Measurements from ENCODE around the gene POPDC2. TPM values are rescaled to one million over a fixed set of nuclear protein-coding genes. Genes with fewer than 3 reads are reported as not detected.
A peak's percentile ranks its signal among the peaks of the same experiment; 100 is the strongest.

Gene POPDC2
- total RNA-seq, 1 donor from 2014 or later: 1.4 TPM

DNA sequence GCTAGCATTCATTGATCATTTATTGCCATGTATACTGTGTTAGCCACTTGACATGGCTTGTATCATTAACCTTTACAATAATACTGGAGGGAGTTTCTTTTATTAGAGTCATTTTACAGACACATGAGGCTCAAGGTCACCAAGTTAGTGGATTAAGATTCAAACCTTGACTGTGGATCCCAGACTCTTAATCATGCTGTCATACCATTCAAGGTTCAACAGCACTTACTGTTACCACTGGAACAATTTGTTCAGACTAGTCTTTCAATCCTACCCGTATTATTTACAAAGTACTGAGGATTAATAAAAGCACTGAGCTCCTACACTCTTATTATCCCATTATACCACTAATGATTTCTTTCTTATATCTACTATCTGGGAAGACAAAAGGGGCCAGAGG, 15.6 kb upstream of the POPDC2 start:
- no peaks in the 10 kb centered on the region for H3K27me3 Mint-ChIP-seq (ENCODE audit: unreplicated experiment)
- H3K4me1 Mint-ChIP-seq (ENCODE audit: low read depth, unreplicated experiment): peaks cover 6% of the 10 kb centered on the region
- H3K27ac Mint-ChIP-seq (ENCODE audit: unreplicated experiment): peak overlapping the region; percentile 90
- H3K4me3 Mint-ChIP-seq (ENCODE audit: unreplicated experiment): peak overlapping the region; percentile 88
- DNase-seq: no peak
- TF ChIP-seq, protein P1, sequence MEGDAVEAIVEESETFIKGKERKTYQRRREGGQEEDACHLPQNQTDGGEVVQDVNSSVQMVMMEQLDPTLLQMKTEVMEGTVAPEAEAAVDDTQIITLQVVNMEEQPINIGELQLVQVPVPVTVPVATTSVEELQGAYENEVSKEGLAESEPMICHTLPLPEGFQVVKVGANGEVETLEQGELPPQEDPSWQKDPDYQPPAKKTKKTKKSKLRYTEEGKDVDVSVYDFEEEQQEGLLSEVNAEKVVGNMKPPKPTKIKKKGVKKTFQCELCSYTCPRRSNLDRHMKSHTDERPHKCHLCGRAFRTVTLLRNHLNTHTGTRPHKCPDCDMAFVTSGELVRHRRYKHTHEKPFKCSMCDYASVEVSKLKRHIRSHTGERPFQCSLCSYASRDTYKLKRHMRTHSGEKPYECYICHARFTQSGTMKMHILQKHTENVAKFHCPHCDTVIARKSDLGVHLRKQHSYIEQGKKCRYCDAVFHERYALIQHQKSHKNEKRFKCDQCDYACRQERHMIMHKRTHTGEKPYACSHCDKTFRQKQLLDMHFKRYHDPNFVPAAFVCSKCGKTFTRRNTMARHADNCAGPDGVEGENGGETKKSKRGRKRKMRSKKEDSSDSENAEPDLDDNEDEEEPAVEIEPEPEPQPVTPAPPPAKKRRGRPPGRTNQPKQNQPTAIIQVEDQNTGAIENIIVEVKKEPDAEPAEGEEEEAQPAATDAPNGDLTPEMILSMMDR (IDR thresholded peaks at IDR 0.05; ENCODE audit: partially characterized antibody, unreplicated experiment): no peak
- no peaks in the 10 kb centered on the region for H3K36me3 Mint-ChIP-seq (ENCODE audit: unreplicated experiment)
- H3K9me3 Mint-ChIP-seq (ENCODE audit: unreplicated experiment): peaks cover 5% of the 10 kb centered on the region

DNA sequence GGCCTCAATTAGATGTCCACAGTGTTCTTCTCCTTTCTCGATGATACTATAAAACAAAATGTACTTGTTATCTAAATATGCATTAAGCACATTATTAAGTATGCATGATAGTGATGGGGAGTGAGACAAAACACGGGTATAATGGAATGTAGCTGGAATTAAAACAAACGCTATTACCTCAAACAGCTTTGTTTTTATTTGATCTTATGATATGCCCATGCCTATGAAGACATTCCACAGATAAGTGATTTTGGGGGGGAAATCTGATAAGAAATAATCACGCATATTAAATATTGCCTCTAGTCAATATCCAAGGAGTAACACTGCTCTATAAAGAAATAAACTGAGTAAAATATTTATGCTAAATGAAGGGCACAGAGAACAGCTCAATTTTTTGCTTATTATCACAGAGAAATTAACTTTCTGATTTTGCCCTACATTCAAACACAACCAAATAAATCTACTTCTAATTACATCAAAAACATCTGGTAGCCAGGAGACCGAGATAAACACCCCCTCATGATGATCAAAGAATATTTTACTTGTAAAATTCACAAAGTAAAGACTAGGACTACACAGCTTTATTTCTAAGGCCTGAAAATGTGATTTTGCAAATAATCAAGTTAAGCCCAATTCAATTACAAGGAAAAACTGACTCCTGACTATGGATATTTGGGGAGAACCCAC, 14.9 kb upstream of the POPDC2 start:
- Mint-ChIP-seq H3K27ac (ENCODE audit: unreplicated experiment) (peak overlapping the region; percentile 18), H3K36me3 (ENCODE audit: unreplicated experiment) (no peaks in the 10 kb centered on the region), H3K9me3 (ENCODE audit: unreplicated experiment) (peaks cover 5% of the 10 kb centered on the region), H3K27me3 (ENCODE audit: unreplicated experiment) (no peaks in the 10 kb centered on the region), H3K4me3 (ENCODE audit: unreplicated experiment) (peak overlapping the region; percentile 88), H3K4me1 (ENCODE audit: low read depth, unreplicated experiment) (peaks cover 6% of the 10 kb centered on the region)
- TF ChIP-seq, protein P1 (IDR thresholded peaks at IDR 0.05; ENCODE audit: partially characterized antibody, unreplicated experiment): no peak
- DNase-seq: no peak

DNA sequence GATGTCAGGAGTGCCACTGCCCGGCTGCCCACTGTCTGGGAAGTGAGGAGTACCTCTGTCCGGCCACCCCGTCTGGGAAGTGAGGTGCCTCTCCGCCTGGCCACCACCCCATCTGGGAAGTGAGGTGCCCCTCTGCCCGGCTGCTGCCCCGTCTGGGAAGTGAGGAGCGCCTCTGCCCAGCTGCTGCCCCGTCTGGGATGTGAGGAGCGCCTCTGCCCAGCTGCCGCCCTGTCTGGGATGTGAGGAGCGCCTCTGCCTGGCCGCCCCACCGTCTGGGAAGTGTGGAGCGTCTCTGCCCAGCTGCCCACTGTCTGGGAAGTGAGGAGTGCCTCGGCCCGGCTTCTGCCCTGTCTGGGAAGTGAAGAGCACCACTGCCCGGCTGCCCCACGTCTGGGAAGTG, 13.5 kb upstream of the POPDC2 start:
- H3K4me1 Mint-ChIP-seq (ENCODE audit: low read depth, unreplicated experiment): peaks cover 6% of the 10 kb centered on the region
- no peaks in the 10 kb centered on the region for H3K27me3 Mint-ChIP-seq (ENCODE audit: unreplicated experiment)
- TF ChIP-seq, protein P1 (IDR thresholded peaks at IDR 0.05; ENCODE audit: partially characterized antibody, unreplicated experiment): no peak
- no peak overlapping the region for H3K27ac Mint-ChIP-seq (ENCODE audit: unreplicated experiment)
- H3K36me3 Mint-ChIP-seq (ENCODE audit: unreplicated experiment): no peaks in the 10 kb centered on the region
- DNase-seq: no peak
- peaks cover 5% of the 10 kb centered on the region for H3K9me3 Mint-ChIP-seq (ENCODE audit: unreplicated experiment)
- H3K4me3 Mint-ChIP-seq (ENCODE audit: unreplicated experiment): no peak overlapping the region

DNA sequence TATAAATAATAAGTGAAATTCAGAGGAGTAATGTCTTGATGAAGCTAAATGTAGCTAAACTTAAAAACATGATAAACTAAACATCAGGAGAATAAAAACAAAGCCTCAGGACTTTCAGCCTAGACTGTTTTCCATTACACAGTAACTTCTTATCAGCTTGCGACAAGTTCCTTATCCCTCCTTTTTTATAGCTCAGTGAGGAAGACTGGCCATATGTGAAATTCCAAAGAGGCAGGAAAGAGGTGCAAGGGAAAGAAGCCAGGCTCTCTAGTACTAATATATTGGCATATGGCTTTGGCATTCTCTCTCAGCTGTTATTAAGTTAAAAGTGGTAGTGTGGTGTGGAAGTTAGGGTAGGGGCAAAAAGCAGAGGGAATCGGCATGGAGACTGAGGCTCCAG, 12.4 kb upstream of the POPDC2 start:
- TF ChIP-seq, protein P1 (IDR thresholded peaks at IDR 0.05; ENCODE audit: partially characterized antibody, unreplicated experiment): no peak
- Mint-ChIP-seq H3K36me3 (ENCODE audit: unreplicated experiment) (no peaks in the 10 kb centered on the region), H3K27ac (ENCODE audit: unreplicated experiment) (no peak overlapping the region)

DNA sequence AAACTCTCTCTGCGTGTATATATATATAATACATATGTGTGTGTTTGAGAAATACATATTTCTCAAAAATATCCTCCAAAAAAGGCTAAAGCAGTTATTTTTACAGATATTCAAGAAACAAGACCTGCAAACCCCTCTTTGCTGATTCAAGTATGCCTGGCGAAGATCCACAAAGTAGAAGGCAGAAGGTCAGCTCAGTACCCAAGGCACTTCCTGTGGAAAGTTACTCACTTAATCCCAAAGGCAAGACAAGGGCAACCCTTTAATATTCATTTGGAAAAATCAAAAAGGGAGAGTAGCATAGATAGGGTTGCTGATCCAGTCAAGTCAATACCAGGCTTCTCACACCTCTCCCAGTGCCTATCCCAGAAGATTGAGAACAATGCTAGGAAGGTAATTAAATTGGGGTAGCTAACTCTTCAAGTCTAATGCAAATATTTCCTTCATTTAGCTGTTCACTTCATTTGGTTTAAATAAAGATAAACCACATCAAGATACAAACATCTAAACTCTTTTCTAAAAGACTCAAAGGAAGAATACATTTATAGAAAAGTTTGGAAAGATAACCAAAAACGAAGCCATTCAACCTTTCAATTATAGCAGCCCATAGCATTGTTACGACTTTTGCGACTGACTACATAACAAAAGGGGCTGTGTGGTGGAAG, 9.6 kb upstream of the POPDC2 start:
- no peaks in the 10 kb centered on the region for H3K36me3 Mint-ChIP-seq (ENCODE audit: unreplicated experiment)

More for the DNA sequence above, 12.4 kb upstream of the POPDC2 start:
- Mint-ChIP-seq H3K4me1 (ENCODE audit: low read depth, unreplicated experiment) (peaks cover 6% of the 10 kb centered on the region), H3K27me3 (ENCODE audit: unreplicated experiment) (no peaks in the 10 kb centered on the region), H3K4me3 (ENCODE audit: unreplicated experiment) (no peak overlapping the region), H3K9me3 (ENCODE audit: unreplicated experiment) (peaks cover 4% of the 10 kb centered on the region)
- no peak for DNase-seq

More for the DNA sequence above, 9.6 kb upstream of the POPDC2 start:
- Mint-ChIP-seq H3K4me3 (ENCODE audit: unreplicated experiment) (no peak overlapping the region), H3K4me1 (ENCODE audit: low read depth, unreplicated experiment) (no peaks in the 10 kb centered on the region), H3K27ac (ENCODE audit: unreplicated experiment) (no peak overlapping the region), H3K27me3 (ENCODE audit: unreplicated experiment) (no peaks in the 10 kb centered on the region), H3K9me3 (ENCODE audit: unreplicated experiment) (no peaks in the 10 kb centered on the region)
- no peak for DNase-seq
- TF ChIP-seq, protein P1 (IDR thresholded peaks at IDR 0.05; ENCODE audit: partially characterized antibody, unreplicated experiment): no peak
